Neural progenitor cell (in vitro differentiated cells): ENCODE data around the gene ONECUT1. TPM values are rescaled to one million over a fixed set of nuclear protein-coding genes. Genes with fewer than 3 reads are reported as not detected.

Source experiments
- DNase-seq: peaks from one replicate; pipeline ENCODE4 v3.0.0-alpha.2; 2016; ENCODE audit warnings: low spot score
- H2AFZ ChIP-seq: fragments of 200-600 bp; sonication (generic); replicated peaks from 2 replicates; pipeline ENCODE4 v1.6.1; 2016; ENCODE audit warnings: antibody characterized with exemption
- H3F3A ChIP-seq: fragments of 200-600 bp; sonication (generic); 2 replicates; pipeline ENCODE4 v1.6.1; 2016; ENCODE audit warnings: antibody characterized with exemption, low read depth
- H3K27ac ChIP-seq: fragments of 200-600 bp; sonication (generic); 2 replicates; pipeline ENCODE4 v1.5.1; 2016; ENCODE audit warnings: mild to moderate bottlenecking
- H3K27me3 ChIP-seq: fragments of 200-600 bp; sonication (generic); 2 replicates; pipeline ENCODE4 v1.6.1; 2016; ENCODE audit warnings: mild to moderate bottlenecking, moderate library complexity
- H3K36me3 ChIP-seq: fragments of 200-600 bp; sonication (generic); 2 replicates; pipeline ENCODE4 v1.5.1; 2016
- H3K4me1 ChIP-seq: fragments of 200-600 bp; sonication (generic); 2 replicates; pipeline ENCODE4 v1.6.1; 2016; ENCODE audit warnings: mixed run types
- H3K4me2 ChIP-seq: fragments of 200-600 bp; sonication (generic); 2 replicates; pipeline ENCODE4 v1.6.1; 2016
- H3K4me3 ChIP-seq: fragments of 200-600 bp; sonication (generic); 2 replicates; pipeline ENCODE4 v1.5.1; 2016
- H3K79me2 ChIP-seq: fragments of 200-600 bp; sonication (generic); 2 replicates; pipeline ENCODE4 v1.6.1; 2016; ENCODE audit warnings: low read depth
- H3K9ac ChIP-seq: fragments of 200-600 bp; sonication (generic); 2 replicates; pipeline ENCODE4 v1.6.1; 2016
- H3K9me3 ChIP-seq: fragments of 200-600 bp; sonication (generic); 2 replicates; pipeline ENCODE4 v1.5.1; 2016; ENCODE audit warnings: low read depth
- H4K20me1 ChIP-seq: fragments of 200-600 bp; sonication (generic); 2 replicates; pipeline ENCODE4 v1.6.1; 2016; ENCODE audit warnings: low read depth
- H3K27ac Mint-ChIP-seq: 3 replicates; pipeline ENCODE4 v1.8.0; 2021; ENCODE audit warnings: mixed read lengths
- H3K27me3 Mint-ChIP-seq: 2 replicates; pipeline ENCODE4 v1.8.0; 2022; ENCODE audit warnings: low read depth, mild to moderate bottlenecking, inconsistent platforms, moderate library complexity, mixed read lengths; ENCODE audit not compliant: insufficient read depth
- H3K36me3 Mint-ChIP-seq: 3 replicates; pipeline ENCODE4 v1.8.0; 2021; ENCODE audit warnings: mixed read lengths
- H3K4me1 Mint-ChIP-seq: 3 replicates; pipeline ENCODE4 v1.8.0; 2021; ENCODE audit warnings: mixed read lengths
- H3K4me3 Mint-ChIP-seq: 3 replicates; pipeline ENCODE4 v1.8.0; 2021; ENCODE audit warnings: mild to moderate bottlenecking, moderate library complexity, mixed read lengths
- H3K9me3 Mint-ChIP-seq: 3 replicates; pipeline ENCODE4 v1.8.0; 2020; ENCODE audit warnings: mixed read lengths
- CTCF ChIP-seq: fragments of 200-600 bp; sonication (generic); IDR thresholded peaks from 2 replicates; pipeline ENCODE4 v1.5.1; 2017; ENCODE audit warnings: antibody characterized with exemption, mild to moderate bottlenecking
- EZH2 ChIP-seq: fragments of 200-600 bp; sonication (generic); IDR thresholded peaks from 2 replicates; pipeline ENCODE4 v1.6.1; 2017; ENCODE audit warnings: antibody characterized with exemption, mild to moderate bottlenecking, moderate library complexity
- EZH2phosphoT487 ChIP-seq: fragments of 200-600 bp; sonication (generic); IDR thresholded peaks from 2 replicates; pipeline ENCODE4 v1.6.1; 2017; ENCODE audit warnings: antibody characterized with exemption
- total RNA-seq: library from RNA; depleted of rRNA; stranded (reverse); fragments of >200 nt; gene quantifications from 2 replicates; pipeline ENCODE4 v1.2.3, GENCODE V29; 2015; ENCODE audit warnings: low replicate concordance

Gene ONECUT1
- total RNA-seq, 1 donor from 2014 or later = 1.5 TPM

DNA sequence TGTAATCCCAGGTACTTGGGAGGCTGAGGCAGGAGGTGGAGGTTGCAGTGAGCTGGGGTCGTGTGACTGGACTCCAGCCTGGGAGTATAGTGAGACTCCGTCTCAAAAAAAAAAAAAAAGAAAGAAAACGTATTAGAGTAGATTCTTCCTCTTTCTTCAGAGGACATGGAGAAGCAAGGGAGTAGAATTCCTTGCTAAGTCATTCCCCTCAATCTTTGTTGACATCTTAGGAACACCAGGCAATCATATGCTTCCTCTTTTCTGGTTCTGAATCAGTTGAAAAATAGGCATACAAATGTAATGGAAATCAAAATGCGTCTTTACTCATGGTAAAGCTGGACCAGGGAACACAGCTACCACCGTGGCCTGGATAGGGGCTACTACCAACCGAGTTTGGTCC is 72.7 kb downstream of the ONECUT1 start:
- H3K4me3 ChIP-seq = no peak overlapping the region
- peak overlapping the region; percentile 84 for H2AFZ ChIP-seq
- Mint-ChIP-seq H3K9me3 (peaks cover 3% of the 10 kb centered on the region), H3K36me3 (no peaks in the 10 kb centered on the region), H3K4me1 (peaks cover 17% of the 10 kb centered on the region), H3K27me3 (peaks cover 3% of the 10 kb centered on the region), H3K4me3 (no peak overlapping the region), H3K27ac (no peak overlapping the region)
- H3K9me3 ChIP-seq = no peaks in the 10 kb centered on the region
- no peak for DNase-seq
- H3K4me2 ChIP-seq = no peak overlapping the region
- no peaks in the 10 kb centered on the region for H3K36me3 ChIP-seq
- no peaks in the 10 kb centered on the region for H3K27me3 ChIP-seq
- no peaks in the 10 kb centered on the region for H3F3A ChIP-seq
- no peaks in the 10 kb centered on the region for H3K79me2 ChIP-seq
- H3K27ac ChIP-seq = no peak overlapping the region
- H3K4me1 ChIP-seq = peaks cover 6% of the 10 kb centered on the region
- TF ChIP-seq EZH2 (no peak), CTCF (no peak), EZH2phosphoT487 (no peak)
- no peaks in the 10 kb centered on the region for H4K20me1 ChIP-seq
- no peak overlapping the region for H3K9ac ChIP-seq

DNA sequence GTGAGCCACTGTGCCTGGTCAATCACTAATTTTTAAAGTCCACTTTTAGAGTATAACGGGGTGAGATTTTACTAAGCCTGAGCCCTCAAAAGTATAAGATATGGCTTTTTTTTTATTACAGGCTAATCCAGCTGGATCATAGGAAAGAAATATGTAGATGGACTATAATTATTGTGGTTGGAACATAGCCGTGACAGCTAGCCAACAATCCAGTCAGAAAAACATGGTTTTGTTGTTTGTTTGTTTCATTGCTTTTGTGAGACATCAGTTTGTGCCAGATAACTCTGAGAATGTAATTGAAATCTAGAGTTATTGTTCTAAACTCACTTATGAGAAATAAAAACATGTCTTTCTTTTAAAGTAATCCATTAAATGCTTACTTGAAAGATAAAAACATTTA is 73.6 kb downstream of the ONECUT1 start:
- Histone ChIP-seq H3K4me1 (peaks cover 6% of the 10 kb centered on the region), H3F3A (no peaks in the 10 kb centered on the region), H3K27me3 (no peaks in the 10 kb centered on the region), H4K20me1 (no peaks in the 10 kb centered on the region), H3K36me3 (no peaks in the 10 kb centered on the region), H2AFZ (no peak overlapping the region), H3K79me2 (no peaks in the 10 kb centered on the region), H3K9ac (no peak overlapping the region), H3K9me3 (no peaks in the 10 kb centered on the region), H3K27ac (no peak overlapping the region), H3K4me3 (no peak overlapping the region), H3K4me2 (no peak overlapping the region)
- DNase-seq = no peak
- TF ChIP-seq CTCF (no peak), EZH2phosphoT487 (no peak), EZH2 (no peak)
- peaks cover 3% of the 10 kb centered on the region for H3K27me3 Mint-ChIP-seq
- no peak overlapping the region for H3K27ac Mint-ChIP-seq
- peaks cover 18% of the 10 kb centered on the region for H3K4me1 Mint-ChIP-seq
- peaks cover 3% of the 10 kb centered on the region for H3K9me3 Mint-ChIP-seq
- no peak overlapping the region for H3K4me3 Mint-ChIP-seq
- no peaks in the 10 kb centered on the region for H3K36me3 Mint-ChIP-seq

- DNase-seq = no peak
- Mint-ChIP-seq H3K27me3 (peaks cover 3% of the 10 kb centered on the region), H3K27ac (no peak overlapping the region), H3K36me3 (no peaks in the 10 kb centered on the region), H3K4me1 (peaks cover 19% of the 10 kb centered on the region), H3K4me3 (no peak overlapping the region), H3K9me3 (peaks cover 3% of the 10 kb centered on the region)
- Histone ChIP-seq H3K4me1 (peaks cover 6% of the 10 kb centered on the region), H3K4me3 (no peak overlapping the region), H3K4me2 (no peak overlapping the region), H2AFZ (no peak overlapping the region), H3K79me2 (no peaks in the 10 kb centered on the region), H3K27ac (no peak overlapping the region), H3K36me3 (no peaks in the 10 kb centered on the region), H3K27me3 (no peaks in the 10 kb centered on the region), H4K20me1 (no peaks in the 10 kb centered on the region), H3K9me3 (no peaks in the 10 kb centered on the region), H3K9ac (no peak overlapping the region), H3F3A (peaks cover 3% of the 10 kb centered on the region)
- TF ChIP-seq CTCF (no peak), EZH2 (no peak), EZH2phosphoT487 (no peak)
Measured at GRCh38 chr15:52715411-52715810, 74.7 kb downstream of the ONECUT1 start.
